HG02884 (cell line): ENCODE results near the gene CDH13.

ENCODE experiments used
- ATAC-seq: cut with Tn5 transposase; IDR thresholded peaks from one replicate; pipeline ENCODE4 v1.9.1; 2021; ENCODE audit warnings: mild to moderate bottlenecking, moderate library complexity; ENCODE audit not compliant: unreplicated experiment

Gene CDH13

DNA sequence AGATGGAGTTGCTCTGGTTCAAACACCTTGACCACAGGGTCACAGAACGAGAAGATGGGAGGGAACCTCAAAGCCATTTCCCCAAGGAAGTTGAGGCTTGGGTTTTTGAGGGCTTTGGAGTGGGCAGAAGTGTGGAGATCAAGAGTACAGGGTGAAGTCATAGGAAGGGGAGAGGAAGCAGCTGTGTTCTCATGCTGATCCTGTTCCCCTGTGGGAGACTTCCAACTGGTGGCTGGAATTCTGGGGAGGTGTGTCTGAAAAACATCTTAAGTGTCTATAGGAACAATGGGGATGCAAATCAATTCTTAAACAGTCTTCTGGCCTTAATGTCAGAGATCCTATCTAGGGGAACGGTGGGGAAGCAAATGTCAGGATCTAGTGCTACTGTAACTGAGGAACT, 1142.2 kb downstream of the CDH13 start:
- ATAC-seq: no peak

DNA sequence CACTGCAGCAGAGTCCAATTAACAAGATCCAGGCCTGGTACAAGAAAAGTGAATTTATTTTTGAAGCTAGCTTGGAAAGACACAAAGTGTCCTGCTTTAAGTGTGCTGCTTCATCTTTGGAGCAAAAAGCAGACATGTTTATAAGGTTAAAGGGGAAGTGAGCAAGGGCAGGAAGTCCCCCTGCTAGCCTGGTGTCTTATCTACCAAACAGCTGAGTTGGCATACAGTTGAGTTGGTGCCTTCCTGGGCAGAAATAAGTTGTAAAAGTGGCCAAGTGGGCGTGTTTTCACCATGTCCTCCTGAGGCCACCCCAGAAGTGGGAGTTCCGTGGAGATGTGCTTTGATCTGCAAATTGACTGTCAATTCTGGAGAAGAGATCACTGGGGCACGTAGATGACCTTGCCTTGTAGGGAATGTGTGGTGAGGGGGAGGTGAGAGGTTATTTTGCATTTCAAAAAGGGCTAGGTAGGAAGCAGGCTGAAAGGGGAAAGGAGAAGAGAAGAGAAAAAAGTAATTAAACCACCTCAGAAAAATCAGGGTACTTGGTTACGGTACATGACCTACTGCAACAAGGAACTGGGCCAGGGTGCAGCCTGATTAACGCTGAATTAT, 1142.7 kb downstream of the CDH13 start:
- no peak for ATAC-seq

- ATAC-seq: no peak
Measured at GRCh38 chr16:83771306-83771942, 1144.7 kb downstream of the CDH13 start.

- no peak for ATAC-seq
Measured at GRCh38 chr16:83772806-83773205, 1146.0 kb downstream of the CDH13 start.

- ATAC-seq: no peak
Measured at GRCh38 chr16:83774066-83774465, 1147.3 kb downstream of the CDH13 start.

DNA sequence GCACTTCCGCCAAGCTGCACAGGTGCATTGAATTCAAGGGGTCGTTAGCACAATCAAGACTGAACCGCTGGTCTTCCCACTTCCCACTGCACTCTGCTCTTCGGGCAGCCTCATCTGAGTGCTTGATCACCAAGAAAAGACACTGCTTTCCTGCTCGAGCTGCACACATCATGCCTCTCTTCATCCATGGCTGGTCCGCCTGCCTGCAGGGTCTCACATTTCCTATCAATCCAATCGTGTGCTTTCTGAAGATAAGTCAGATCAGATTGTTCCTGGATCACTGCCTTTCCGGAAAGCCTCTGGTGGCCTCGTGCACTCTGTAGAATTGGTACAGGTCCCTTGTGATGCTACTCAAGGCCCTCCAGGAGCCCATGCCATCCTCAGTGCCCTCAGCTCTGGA, 1150.2 kb downstream of the CDH13 start:
- ATAC-seq: no peak

DNA sequence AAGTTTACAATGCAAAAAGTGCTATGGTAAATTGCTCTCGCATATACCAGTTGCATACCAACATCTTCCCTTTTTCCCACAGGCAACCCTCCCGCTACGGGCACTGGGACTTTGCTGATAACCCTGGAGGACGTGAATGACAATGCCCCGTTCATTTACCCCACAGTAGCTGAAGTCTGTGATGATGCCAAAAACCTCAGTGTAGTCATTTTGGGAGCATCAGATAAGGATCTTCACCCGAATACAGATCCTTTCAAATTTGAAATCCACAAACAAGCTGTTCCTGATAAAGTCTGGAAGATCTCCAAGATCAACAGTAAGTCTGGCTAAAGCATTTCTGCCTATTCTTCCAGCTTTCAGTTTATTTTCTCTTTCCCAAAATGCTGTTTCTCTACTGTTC, 1153.1 kb downstream of the CDH13 start:
- no peak for ATAC-seq

DNA sequence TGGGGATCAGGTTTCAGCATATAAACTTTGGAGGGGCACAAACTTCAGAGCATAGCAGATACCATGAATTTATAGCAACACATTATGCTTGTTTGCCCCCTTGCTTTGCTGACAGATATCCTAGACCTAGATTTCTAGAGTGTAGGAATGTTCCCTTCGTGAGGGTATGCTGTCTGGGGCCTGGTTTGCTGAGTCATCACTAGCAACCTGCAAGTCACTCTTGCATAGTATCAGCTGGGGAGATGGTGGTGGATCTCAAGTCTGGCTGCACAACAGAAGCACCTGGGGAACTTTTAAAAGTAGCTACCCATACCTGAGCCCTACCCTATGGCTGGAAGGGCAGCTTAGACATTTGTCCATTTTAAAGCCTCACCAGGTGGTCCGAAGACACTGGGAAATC, 1158.7 kb downstream of the CDH13 start:
- no peak for ATAC-seq

DNA sequence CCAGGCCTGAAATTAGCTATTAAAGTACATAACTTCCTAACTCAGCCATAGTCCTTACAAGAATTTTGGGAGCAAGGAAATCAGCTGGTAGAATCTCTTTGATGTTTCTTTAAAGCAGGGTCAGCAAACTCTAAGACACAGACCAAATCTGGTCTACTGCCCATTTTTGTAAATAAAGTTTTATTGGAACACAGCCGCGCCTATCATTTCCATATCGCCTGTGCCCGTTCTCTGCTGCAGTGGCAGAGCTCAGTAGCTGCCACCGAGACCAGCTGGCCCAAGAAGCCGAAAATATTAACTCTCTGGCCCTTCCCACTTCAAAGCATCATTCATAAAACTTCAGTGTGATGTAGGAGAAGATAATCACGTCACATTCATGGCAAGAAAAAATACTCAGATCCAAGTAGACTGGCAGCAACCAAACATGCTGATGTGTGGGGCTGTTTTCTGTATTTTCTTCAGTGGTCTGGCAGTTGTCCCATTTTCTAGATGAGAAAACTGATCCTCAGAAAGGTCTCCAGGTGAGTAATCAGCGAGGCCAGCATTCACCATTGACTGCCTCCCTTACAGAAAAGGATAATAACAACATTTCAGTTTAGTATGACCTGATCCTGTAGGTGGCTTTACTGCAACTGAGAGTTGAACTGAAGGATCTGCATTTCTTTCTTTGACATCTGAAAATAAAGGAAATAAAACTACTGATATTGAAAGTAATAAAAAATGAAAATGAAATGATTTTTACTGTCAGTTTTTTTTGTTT, 1163.1 kb downstream of the CDH13 start:
- ATAC-seq: no peak

GRCh38 chr16:83791916-83792315, 1165.1 kb downstream of the CDH13 start:
- ATAC-seq: no peak

DNA sequence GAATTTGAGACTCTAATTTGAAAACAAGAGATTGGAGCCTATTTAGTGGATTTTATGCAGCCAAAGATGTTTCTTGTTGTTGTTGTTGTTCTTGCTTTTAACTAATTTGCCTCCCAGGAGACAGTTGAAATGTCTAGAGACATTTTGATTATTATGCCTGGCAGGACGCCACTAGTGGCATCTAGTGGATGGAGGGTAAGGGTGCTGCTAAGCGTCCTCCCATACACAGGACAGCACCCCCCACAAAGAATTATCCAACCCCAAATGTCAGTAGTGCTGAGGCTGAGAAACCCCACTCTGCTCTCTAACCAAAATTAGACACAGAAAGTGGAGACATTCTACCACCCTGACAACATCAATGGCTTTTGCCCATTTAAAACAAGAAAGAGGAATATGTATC, 1165.6 kb downstream of the CDH13 start:
- ATAC-seq: no peak

GRCh38 chr16:83793179-83793578, 1166.4 kb downstream of the CDH13 start:
- no peak for ATAC-seq

DNA sequence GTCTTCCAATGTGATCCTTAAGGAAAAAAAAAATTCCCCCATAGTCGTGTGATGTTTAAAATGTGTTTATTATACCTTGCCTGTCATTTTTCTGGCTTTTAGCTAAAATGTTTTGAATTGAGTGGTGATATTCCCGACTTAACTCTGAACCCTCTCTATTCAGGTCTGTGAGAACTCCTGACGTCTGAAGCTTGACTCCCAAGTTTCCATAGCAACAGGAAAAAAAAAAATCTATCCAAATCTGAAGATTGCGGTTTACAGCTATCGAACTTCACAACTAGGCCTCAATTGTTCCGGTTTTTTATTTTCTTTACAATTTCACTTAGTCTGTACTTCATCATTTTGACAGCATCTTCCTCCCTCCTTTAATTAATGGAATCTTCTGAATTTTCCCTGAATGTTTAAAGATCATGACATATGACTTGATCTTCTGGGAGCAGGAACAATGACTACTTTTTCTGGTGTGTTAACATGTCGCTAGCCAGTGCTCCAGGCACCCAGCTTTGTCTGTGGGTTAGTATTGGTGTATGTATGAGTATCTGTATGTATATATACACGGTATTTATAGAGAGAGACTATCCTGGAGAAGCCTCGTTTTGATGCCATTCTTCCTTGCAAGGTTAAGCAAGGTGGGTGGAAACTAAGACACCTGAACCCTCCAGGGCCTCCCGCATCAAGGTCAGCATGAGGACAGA, 1168.2 kb downstream of the CDH13 start:
- no peak for ATAC-seq

DNA sequence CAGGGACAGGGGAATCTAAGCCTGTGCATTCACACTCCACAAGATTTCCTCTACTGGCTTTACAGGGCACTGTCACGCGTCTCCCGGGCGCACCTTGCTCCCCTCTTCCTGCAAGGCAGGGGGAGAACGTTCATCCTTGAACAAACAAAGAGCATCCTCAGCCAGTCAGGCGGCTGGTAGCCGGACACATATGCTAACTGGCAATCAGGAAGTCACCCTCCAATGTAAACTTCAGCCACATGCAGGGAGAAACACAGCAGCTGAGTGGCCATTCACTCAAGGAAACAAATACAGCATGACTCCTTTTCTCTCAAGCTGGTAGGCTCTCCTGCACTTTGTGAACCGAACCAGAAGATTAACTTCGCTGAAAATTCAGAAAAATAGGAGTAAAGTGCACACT, 1170.2 kb downstream of the CDH13 start:
- ATAC-seq: no peak

DNA sequence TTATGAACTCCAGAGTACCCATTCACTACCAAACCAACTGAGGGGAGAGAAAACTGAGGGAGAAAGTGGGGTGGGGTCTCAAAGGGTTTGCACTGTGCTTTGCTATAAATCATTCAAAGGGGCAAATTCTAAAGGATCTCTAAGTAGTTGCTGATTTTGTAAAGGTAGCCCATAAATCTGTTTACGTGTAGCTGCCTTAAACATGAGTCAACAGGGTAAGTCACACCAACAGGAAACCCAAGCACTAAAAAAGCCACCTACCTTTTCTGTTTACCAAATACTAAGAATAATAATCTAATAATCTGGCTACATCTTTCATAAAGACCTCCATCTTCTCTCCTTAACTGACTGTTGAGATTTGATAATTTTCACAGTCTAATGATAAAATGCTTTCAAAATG, 1172.6 kb downstream of the CDH13 start:
- no peak for ATAC-seq

- ATAC-seq: no peak
Measured at GRCh38 chr16:83802135-83802534, 1175.4 kb downstream of the CDH13 start.

- ATAC-seq: no peak
Measured at GRCh38 chr16:83802554-83803205, 1175.9 kb downstream of the CDH13 start.

DNA sequence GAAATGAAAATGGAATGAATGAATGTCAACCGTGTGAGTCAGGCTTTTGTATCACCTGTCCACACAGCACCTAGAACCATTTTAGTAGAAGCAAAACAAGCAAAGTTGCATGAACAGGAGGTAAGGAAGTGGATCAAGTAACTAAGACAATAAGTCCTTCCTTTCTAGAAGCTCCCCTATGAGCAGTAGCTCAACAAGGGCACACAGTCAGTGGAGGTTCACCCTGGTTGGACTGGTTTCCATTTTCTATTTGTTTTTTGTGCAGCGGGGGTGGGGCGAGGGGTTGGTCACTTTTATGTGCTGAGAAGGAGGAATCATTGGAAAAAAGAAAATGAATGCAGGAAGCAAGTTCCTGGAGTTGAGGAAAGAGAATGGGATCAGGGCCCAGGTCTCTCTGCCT, 1177.0 kb downstream of the CDH13 start:
- no peak for ATAC-seq

GRCh38 chr16:83804366-83804765, 1177.6 kb downstream of the CDH13 start:
- ATAC-seq: no peak

GRCh38 chr16:83806036-83806435, 1179.3 kb downstream of the CDH13 start:
- ATAC-seq: no peak

GRCh38 chr16:83806731-83807130, 1180.0 kb downstream of the CDH13 start:
- ATAC-seq: no peak
